ENCODE data around the gene CABYR.

DNA sequence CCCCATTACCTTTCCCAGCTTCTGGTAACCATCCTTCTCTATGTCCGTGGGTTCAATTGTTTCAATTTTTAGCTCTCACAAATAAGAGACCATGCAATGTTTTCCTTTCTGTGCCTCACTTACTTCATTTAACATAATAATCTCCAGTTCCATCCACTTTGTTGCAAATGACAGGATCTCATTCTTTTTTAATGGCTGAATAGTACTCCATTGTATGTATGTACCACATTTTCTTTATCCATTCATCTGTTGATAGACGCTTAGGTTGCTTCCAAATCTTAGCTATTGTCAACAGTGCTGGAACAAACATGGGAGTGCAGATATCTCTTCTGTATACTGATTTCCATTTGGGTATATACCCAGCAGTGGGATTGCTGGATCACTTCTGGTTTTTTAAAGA is 1.8 kb downstream of the CABYR start:
- TF ChIP-seq, protein P1, sequence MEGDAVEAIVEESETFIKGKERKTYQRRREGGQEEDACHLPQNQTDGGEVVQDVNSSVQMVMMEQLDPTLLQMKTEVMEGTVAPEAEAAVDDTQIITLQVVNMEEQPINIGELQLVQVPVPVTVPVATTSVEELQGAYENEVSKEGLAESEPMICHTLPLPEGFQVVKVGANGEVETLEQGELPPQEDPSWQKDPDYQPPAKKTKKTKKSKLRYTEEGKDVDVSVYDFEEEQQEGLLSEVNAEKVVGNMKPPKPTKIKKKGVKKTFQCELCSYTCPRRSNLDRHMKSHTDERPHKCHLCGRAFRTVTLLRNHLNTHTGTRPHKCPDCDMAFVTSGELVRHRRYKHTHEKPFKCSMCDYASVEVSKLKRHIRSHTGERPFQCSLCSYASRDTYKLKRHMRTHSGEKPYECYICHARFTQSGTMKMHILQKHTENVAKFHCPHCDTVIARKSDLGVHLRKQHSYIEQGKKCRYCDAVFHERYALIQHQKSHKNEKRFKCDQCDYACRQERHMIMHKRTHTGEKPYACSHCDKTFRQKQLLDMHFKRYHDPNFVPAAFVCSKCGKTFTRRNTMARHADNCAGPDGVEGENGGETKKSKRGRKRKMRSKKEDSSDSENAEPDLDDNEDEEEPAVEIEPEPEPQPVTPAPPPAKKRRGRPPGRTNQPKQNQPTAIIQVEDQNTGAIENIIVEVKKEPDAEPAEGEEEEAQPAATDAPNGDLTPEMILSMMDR (IDR thresholded peaks at IDR 0.05; ENCODE audit: insufficient read depth, low read length) = no peak
- no peak for TF ChIP-seq POLR2AphosphoS5 (IDR thresholded peaks at IDR 0.05; ENCODE audit: low read depth)
- TF ChIP-seq, protein P2, sequence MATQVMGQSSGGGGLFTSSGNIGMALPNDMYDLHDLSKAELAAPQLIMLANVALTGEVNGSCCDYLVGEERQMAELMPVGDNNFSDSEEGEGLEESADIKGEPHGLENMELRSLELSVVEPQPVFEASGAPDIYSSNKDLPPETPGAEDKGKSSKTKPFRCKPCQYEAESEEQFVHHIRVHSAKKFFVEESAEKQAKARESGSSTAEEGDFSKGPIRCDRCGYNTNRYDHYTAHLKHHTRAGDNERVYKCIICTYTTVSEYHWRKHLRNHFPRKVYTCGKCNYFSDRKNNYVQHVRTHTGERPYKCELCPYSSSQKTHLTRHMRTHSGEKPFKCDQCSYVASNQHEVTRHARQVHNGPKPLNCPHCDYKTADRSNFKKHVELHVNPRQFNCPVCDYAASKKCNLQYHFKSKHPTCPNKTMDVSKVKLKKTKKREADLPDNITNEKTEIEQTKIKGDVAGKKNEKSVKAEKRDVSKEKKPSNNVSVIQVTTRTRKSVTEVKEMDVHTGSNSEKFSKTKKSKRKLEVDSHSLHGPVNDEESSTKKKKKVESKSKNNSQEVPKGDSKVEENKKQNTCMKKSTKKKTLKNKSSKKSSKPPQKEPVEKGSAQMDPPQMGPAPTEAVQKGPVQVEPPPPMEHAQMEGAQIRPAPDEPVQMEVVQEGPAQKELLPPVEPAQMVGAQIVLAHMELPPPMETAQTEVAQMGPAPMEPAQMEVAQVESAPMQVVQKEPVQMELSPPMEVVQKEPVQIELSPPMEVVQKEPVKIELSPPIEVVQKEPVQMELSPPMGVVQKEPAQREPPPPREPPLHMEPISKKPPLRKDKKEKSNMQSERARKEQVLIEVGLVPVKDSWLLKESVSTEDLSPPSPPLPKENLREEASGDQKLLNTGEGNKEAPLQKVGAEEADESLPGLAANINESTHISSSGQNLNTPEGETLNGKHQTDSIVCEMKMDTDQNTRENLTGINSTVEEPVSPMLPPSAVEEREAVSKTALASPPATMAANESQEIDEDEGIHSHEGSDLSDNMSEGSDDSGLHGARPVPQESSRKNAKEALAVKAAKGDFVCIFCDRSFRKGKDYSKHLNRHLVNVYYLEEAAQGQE (IDR thresholded peaks at IDR 0.05; ENCODE audit: insufficient replicate concordance, low read depth) = no peak
- TF ChIP-seq GABPA (IDR thresholded peaks at IDR 0.05; ENCODE audit: low read depth) = no peak
- TF ChIP-seq SPI1 (IDR thresholded peaks at IDR 0.05; ENCODE audit: borderline replicate concordance, low read depth) = no peak

Data from HL-60 (cell line).